ENCODE data around the gene SSBP2.

The SSBP2 gene

DNA sequence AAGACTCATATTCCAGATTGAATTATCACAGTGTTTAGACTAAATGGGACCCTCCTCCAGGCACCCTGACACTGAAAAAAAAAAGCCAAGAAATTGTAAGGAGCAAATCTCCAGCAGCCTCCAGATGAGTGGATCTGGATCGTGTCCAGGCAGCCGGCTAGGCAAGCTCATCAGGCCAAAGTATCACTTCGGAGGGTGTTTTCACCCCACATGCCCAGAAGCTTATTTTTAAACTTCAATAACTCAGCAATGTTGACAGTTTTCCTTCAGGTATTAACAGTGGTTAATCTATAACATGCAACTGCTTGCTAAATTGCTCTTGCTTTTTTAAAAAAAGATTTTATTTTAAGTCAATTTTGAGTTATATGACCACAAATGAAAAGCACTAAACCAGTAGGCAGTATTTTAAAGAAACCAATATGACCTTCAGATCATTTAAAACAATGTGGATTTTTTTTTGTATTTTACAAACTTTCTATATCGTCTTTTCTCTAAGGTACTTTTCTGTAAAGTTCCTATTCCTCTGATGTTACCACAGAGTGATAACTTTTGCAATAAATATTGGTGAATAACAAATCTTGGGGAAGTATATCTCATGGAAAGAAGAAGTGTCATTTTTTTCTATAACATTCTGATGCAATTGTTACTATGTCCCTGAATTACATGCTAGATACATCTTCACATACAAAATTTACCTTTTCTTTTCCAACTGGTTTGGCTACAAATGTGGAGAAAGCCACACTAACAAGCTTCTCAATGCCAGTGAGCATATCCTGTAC, 387.6 kb downstream of the SSBP2 start:
- Mint-ChIP-seq H3K9me3 (no peaks in the 10 kb centered on the region), H3K27me3 (peaks cover 12 to 19% of the 10 kb centered on the region in 2 donors), H3K36me3 (ENCODE audit: insufficient read depth) (no peaks in the 10 kb centered on the region), H3K4me1 (ENCODE audit: low read depth in 2 of 2) (no peaks in the 10 kb centered on the region), H3K27ac (no peak overlapping the region), H3K4me3 (no peak overlapping the region)
- no peak for DNase-seq
- ATAC-seq (replicated peaks) = no peak

Data from effector memory CD8-positive, alpha-beta T cell (primary cell).